DND-41 (cell line): ENCODE results near the gene MICU1.

Experiments used
- CTCF ChIP-seq: IDR thresholded peaks from 2 replicates; pipeline ENCODE4 v1.5.1; 2012; ENCODE audit warnings: borderline replicate concordance, low read length, moderate library complexity, mild to moderate bottlenecking; ENCODE audit not compliant: poor library complexity, severe bottlenecking; ENCODE audit errors: extremely low read depth
- EZH2 ChIP-seq: IDR thresholded peaks from 3 replicates; pipeline ENCODE4 v1.6.1; 2012; ENCODE audit warnings: borderline replicate concordance, low read depth, mild to moderate bottlenecking, moderate library complexity, low read length, inconsistent platforms; ENCODE audit not compliant: severe bottlenecking

GRCh38 chr10:72588266-72588665 is 37.6 kb downstream of the MICU1 start:
- TF ChIP-seq EZH2 (no peak), CTCF (no peak)
